Erythroblast (primary cell): ENCODE results near the gene AHRR.
"Not testable (repeated sequence)": the region's sequence is repeated elsewhere in the genome, so short reads cannot be mapped to it uniquely, and the experiment has no call there.

Experiments
- DNase-seq, 2 experiments: peaks; one replicate each; lab custom pipeline; 2025; lab: John Stamatoyannopoulos, UW
- GATA1 ChIP-seq: IDR thresholded peaks from 2 replicates; pipeline ENCODE4 v1.6.1; 2011; ENCODE audit warnings: low read depth, mild to moderate bottlenecking, control low read depth, low read length, moderate library complexity
- POLR2A ChIP-seq: IDR thresholded peaks from 2 replicates; pipeline ENCODE4 v1.6.1; 2011; ENCODE audit warnings: mild to moderate bottlenecking, low read length

Gene AHRR

DNA sequence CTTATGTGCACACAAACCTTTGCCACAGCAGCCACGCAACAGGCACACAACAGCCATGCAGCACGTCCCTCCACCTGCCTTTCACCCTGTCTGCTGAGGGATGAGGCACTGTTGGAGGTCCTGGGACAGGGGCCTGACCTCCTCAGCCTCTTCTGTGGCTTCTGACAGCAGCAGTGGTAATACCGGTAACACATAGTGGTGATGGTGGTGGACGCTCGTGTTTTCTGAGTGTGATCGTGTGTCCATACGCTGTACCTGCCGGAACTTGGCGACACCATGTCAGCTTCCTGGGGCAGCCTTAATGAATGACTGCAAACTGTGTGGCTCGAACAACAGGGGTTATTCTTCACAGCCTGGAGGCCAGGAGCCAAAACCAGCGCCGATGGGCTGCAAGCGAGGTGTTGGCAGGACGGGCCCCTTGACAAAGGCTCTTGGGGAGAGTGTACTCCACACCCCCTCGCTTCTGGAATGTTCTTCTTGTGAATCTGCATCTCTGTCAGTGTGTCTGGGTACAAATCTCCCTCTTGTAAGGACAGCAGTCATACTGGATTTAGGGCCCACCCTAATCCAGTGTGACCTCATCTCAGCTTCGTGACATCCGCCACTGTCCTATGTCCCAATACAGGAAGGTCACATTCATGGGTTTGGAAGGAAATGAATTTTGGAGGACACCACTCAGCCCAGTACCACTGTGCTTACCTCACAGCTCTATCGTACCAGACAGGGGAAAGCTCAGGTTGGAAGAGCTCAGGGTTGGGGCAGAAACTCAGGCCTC is 66.2 kb downstream of the AHRR start:
- DNase-seq = no peak
- TF ChIP-seq POLR2A (no peak), GATA1 (no peak)

DNA sequence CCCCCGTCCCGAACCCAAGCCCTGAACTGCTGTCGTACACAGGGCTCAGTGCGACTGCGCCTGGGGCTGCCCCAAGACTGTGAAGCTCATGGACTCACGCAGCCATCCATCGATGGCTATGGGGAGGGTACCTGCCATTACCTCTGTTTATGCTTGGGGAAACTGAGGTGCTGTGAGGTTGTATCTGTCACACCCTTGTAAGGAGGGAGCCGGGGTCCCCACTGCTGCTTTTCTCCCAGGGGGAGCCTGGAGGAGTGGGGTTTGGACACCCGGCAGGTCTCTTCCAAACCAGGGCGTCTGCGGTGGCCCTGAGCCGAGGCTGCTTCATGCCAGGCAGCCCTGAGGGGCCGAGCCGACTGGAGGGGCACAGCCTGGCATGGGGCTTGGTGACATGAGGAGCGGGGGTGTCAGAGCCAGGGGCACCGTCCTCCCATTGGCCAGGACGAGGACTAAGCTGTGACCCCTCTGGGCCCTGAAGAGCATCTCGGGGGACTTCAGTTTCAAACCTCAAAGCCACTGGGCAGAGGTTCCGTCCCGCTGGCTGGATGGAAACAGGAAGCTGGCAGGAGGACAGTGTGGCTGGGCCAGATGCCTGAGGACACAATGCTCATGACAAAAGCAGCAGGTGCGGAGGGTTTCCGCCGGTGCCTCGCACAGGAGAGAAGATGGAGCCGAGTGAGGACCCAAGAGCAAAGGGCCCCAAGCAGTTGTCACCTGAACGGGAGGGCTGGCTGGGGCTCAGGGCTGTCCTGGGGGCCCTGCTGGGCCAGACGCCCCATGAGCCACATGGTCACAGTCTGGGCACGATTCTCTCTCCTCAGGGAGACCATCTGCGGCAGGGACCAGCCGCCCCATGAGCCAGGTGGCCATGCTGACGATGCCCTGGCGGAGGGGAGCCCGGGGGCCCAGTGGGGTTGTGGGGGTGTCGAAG is 67.0 kb downstream of the AHRR start:
- no peak for DNase-seq
- TF ChIP-seq POLR2A (no peak), GATA1 (no peak)

DNA sequence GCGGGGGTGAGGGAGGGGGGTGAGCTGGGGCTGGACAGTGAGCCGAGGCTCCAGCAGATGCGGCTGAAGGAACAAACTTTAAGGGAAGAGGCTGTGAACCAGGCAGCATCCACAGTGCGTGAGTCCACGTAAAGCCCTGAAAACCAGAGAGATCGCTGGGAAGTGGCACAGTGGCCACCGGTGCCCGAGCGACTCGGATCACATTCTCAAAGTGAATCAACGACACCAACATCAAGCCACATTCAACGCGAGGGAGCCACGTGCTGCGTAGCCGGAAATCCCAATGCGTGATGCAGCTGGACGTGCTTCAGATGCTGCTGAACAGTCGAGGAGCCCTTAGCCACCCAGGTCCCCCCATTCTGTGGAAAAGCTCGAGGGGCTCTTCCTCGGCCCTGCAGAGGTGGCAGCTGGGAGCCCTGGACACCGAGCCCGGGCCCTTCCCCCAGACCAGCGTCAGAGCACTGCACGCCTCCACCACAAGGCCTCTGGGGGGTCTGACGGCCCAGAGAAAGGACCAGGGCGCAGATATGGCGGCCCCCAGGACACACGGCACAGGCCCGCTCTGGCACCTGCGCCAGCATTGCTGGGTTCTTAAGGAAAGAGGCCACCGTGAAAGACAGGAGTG is 67.8 kb downstream of the AHRR start:
- DNase-seq = no peak
- no peak for TF ChIP-seq GATA1
- no peak for TF ChIP-seq POLR2A

DNA sequence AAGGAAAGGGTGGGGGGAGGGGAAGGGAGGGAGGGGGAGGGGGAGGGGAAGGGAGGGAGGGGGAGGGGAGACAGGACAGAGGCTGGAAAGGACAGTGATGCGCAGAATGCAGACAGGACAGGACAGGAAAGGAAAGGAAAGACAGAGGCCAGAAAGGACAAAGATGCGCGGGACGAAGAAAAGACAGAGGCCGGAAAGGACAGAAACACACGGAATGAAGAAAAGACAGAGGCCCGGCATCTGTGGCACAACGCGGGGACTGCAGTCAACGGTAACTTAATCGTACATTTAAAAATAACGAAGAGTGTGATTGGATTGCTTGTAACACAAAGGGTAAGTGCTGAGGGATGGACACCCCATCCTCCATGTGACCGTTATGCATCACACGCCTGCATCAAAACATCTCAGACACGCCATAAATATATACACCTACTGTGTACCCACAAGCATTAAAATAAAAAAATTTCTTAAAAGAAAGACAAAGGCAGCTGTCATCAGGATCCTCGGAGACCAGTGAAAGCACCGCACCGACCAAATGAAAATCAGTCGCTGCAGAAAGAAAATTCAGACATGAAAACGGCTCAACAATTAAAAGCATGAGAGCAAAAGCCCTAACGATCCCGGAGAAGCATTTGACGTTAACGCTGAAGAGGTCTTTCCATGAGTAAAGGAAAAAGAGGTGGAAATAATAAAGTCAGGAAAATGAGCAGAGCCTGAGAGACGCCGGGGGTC is 68.5 kb downstream of the AHRR start:
- no peak for TF ChIP-seq POLR2A
- TF ChIP-seq GATA1 = no peak
- no peak for DNase-seq

DNA sequence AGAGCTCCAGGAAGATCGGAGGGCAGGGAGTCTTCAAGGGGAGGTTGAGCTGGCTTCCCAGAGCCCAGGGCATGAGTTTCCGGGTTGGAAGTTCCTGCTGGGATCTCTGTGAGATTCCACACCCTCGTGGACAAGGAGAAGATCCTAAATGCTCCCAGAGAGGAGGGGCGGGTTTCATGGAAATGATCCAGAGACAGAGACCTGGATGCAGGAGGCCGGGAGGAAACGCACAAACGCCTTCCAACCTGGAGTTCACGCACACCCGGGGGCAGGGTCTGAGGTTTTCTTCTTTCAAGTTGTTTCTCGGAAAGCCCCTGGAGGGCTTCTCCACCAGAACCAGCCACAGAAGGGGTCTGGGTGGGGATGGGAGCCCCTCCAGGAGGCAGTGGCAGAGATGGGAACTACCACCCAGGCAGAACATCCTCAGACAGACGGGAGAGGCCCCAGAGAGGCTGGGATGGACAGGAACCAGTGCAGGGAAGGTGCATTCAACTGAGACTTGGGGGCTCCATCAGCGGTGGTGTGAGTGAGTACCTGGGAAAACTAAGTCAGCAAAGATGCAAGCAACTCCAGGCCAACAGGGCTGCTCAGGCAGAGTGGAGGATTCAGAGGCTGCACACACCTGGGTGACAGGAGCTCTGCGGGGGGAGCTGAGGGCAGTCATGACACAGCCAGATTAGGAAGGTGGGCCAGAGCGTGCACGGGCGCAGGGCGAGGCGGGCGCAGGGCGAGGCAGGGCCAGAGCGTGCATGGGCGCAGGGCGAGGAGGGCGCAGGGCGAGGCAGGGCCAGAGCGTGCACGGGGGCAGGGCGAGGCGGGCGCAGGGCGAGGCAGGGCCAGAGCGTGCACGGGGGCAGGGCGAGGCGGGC is 69.3 kb downstream of the AHRR start:
- DNase-seq = no peak
- TF ChIP-seq GATA1 (no peak), POLR2A (no peak)

DNA sequence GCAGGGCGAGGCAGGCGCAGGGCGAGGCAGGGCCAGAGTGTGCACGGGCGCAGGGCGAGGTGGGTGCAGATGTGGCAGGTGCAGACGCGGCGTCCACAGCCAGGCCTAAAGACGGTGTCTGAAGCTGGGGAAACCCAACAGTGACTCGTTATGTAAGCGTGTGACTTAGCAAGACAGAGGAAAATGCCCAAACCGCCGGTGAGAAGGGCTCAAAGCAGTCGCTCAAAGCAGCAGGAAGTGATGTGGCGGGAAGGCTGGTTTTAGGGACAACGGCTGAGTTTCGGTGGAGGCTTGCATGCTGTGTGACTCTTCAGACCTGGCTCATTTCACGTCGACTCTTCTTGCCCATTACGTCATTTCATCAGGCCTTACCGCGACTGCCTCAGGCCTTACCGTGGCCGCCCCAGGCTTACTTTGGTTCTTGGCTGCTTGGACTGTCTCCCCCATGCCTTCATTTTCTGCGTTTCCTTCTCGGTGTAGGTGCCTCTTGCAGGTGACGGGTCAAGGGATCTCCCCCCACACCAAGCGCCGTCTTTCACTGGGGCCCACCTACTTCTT is 71.0 kb downstream of the AHRR start:
- no peak for DNase-seq
- TF ChIP-seq POLR2A = no peak
- TF ChIP-seq GATA1 = no peak

DNA sequence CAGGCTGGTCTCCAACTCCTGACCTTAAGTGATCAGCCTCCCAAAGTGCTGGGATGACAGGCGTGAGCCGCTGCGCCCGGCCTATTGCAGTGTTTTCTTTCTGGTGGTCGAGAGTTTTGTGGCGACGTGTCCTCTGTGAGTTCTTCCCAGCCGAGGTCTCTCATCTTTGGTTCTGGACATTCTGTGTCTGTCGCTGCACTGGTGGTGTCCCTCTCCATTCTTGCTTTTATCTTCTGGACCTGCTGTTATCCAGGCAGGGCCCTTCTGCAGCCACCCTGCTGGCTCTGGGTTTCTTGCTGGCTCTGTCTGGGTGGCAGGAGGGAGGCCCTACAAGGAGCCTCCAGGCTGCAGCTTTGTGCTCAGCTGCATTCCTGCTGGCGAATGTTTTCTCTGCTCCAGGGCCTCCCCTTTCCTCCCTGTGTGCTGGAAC is 72.3 kb downstream of the AHRR start:
- DNase-seq = no peak
- TF ChIP-seq GATA1 = no peak
- TF ChIP-seq POLR2A = no peak

DNA sequence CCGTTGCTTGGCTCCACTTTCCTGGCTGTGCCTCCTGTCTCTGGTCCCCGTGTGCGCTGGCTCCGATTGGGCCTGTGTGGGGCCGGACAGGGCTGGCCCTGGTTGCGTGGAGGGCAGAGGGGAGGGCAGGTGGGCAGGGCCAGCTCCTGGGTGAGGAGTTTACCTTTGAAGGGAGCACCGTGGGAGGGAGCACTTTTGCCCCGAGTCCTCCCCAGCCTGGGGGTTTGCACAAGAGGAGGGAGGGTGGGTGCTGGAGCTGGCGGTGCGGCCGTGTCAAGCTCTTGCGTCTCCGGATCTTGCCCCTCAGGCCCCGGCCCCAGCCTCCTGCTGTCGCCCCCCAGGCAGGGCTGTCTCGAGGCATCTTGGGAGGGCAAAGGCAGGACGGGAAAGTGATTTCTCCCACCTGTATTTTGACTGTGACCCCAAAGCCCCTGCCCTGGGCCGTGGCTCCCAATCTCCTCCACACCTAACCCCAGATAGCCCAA is 73.2 kb downstream of the AHRR start:
- TF ChIP-seq POLR2A (no peak), GATA1 (no peak)
- no peak for DNase-seq

DNA sequence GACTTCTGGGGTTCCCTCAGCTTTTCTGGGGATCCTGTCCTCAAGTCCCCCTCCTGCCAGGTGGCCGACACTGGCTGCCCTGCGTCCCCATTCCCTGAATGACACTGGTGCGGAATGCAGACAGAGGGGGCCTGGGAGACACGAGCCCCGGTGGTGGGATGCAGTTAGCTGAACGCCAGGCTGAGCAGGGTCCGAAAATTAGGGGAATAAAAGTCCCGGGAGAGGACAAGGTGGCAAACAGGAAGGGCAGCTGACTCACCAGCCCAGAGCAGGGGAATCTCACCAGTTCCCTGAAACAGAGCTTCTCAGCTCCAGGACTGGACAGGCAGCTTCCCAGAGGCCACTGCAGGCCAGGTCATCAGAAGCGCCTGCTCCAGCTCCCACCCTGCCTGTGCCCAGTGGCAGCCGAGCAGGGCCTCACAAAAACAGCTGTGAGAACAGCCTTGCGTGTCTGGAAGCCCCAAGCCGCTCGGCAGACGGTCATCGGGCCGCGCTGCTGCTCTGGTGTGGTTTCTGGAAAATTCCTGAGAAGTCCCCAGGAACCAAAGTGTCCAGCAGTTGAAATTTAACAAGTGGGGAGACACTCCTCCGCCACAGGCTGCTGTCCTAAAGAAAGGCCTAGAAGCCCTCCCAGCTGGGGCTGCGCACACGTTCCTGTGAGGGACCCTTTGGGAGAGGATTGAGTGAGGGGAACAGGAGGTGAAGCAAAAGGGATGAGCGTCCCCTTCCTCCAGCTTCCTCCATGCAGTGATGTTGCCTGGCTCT is 73.8 kb downstream of the AHRR start:
- no peak for DNase-seq
- no peak for TF ChIP-seq GATA1
- TF ChIP-seq POLR2A = no peak

DNA sequence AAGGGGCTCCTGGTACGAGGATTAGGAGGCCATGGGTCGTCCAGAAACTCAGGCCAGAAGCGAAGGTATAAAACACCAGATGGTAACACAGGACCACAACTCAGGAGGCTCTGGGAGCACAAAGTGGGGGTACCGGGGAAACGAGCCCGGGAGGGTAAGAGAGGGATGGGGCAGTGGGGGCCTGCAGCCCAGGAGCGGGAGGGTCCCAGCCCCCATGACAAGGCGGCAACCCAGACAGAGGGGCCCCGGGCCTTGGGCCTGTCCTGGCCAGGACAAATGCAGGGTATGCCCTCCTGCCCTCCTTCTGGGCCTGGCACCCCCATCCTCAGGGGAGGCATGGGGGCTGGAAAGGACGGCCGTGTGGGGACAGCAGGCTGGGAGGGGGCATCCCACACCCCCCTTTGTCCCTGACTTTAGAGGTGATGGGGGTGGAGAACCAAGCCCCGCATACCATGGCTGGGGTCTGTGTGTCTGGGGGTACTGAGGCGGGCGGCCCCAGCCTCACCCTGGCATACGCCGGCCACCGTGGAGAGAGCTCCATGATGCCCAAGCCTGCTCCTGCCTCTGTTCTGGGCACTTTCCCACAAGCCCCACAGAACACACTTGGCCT is 74.5 kb downstream of the AHRR start:
- no peak for TF ChIP-seq GATA1
- TF ChIP-seq POLR2A = no peak
- no peak for DNase-seq

DNA sequence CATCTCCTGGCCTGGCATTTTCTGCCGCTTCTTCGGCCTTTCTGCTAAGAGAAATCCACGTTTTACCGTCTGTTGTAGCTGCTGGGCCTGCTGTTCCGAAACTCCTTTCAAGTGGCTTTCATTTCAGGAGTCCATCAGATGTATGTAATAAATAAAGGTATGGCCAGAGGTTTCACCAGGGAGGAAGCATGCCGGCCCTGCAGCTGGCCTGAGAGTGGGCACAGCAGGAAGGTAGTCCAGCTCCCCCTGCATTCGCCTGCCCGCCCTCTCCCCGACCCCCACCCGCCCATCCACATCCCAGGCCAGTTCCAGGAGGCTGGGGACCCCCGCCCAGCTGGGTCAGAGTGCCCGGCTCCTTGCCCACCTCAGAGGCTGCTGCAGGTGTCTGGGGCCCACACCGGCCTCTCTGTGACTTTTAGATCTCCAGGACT is 75.0 kb downstream of the AHRR start:
- DNase-seq = no peak
- no peak for TF ChIP-seq GATA1
- no peak for TF ChIP-seq POLR2A

DNA sequence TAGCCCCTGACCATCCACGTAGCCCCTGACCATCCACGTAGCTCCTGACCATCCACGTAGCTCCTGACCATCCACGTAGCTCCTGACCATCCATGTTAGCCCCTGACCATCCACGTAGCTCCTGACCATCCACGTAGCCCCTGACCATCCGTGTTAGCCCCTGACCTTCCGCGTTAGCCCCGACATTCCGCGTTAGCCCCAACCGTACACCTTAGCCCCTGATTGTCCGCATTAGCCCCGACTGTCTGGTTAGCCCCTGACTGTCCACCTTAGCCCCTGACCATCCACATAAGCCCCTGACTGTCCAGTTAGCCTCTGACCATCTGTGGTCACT is 76.6 kb downstream of the AHRR start:
- DNase-seq = not testable (repeated sequence)
